Retinal pigment epithelial cell (primary cell): ENCODE data around the gene LTF.

Source experiments
- DNase-seq: peaks from one replicate; pipeline ENCODE4 v3.0.0-alpha.2; 2010; ENCODE audit warnings: low read depth
- H3K4me3 ChIP-seq: 2 replicates; pipeline ENCODE4 v1.5.1; 2011; ENCODE audit warnings: mild to moderate bottlenecking, low read length, control low read depth, moderate library complexity
- CTCF ChIP-seq: conservative IDR thresholded peaks from 2 replicates; pipeline ENCODE4 v1.5.1; 2011; ENCODE audit warnings: low read depth, low read length, control low read depth, inconsistent platforms

Gene LTF

DNA sequence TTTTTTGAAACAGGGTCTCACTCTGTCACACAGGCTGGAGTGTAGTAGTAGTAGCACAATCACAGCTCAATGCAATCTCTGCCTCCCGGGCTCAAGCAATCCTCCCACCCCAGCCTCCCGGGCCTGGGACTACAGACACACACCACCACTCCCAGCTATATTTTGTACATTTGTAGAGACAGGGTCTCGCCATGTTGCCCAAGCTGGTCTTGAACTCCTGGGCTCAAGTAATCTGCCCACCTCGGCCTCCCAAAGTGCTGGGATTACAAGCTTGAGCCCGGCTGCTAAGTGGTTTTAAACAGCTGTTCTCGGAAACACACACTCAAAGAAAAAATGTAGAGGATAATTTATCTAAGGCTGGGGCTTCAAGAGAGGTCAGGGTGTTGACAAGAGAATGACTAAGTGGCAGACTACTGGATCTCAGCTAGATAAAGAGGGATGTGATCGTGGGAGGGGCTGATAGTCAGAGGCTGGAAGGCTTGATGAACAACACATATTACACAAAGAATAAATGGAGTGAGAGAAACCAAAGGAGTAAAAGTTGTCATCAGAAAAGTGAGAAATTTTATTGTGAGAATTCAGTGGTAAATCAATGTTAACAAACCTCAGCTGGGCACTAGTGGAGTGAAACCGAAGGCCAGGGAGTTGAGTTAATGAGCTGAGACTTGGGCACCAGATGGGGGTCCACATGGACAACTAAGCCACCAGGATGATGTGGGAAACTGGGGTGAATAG is 64.5 kb downstream of the LTF start:
- DNase-seq, result no peak
- no peak for TF ChIP-seq CTCF
- H3K4me3 ChIP-seq, result no peak overlapping the region

DNA sequence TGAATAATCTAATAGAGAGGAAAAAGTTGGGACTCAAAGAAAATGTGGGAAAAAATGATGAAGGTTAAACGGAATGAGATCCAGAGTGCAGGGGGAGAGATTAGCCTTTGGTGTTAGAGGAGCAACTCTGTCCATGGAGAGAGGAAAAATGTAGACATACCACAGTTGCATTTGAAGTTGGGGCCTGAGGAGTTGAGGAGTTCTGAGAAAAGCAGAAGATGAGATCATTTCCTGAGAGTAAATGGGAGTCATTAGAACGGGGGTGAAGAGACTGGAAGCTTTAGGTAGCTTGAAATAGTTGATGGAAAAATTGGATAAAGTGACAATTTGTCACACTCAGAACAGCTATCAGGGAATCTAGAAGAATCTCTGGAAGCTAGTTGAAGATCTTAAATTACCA is 65.1 kb downstream of the LTF start:
- TF ChIP-seq CTCF, result no peak
- H3K4me3 ChIP-seq, result no peak overlapping the region
- no peak for DNase-seq

GRCh38 chr3:46399098-46399497 is 65.6 kb downstream of the LTF start:
- H3K4me3 ChIP-seq, result no peak overlapping the region
- DNase-seq, result no peak
- TF ChIP-seq CTCF, result no peak

GRCh38 chr3:46398186-46398955 is 66.3 kb downstream of the LTF start:
- H3K4me3 ChIP-seq, result no peak overlapping the region
- TF ChIP-seq CTCF, result no peak
- no peak for DNase-seq

DNA sequence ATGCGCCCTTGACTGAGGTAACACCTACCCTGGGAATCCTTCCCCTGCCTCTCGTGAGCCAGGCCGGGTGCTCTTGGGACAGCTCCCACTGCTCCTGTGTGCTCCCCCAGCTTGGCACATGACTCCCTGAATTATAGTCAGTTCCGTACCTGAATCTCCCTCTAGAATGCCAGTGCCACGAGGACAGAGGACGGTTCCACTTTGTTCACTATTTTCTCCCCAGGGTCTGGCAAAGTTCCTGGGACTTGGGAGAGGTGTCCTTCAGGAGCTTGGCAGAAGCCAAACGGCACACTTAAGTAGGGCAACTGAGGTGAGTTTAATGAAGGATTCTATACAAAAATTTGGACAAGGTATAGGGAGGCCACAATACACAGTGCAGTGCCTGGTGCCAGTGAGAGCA is 67.6 kb downstream of the LTF start:
- TF ChIP-seq CTCF, result no peak
- no peak for DNase-seq
- H3K4me3 ChIP-seq, result no peak overlapping the region

GRCh38 chr3:46395766-46396530 is 68.8 kb downstream of the LTF start:
- no peak for DNase-seq
- TF ChIP-seq CTCF, result no peak

More at GRCh38 chr3:46395766-46396530, 68.8 kb downstream of the LTF start:
- H3K4me3 ChIP-seq, result no peak overlapping the region
